Brain microvascular endothelial cell (primary cell): ENCODE measurements around the gene CD6.
A peak's percentile ranks its signal among the peaks of the same experiment; 100 is the strongest.

Experiments used
- DNase-seq: peaks from one replicate; pipeline ENCODE4 v3.0.0-alpha.2; 2020
- H3K27ac ChIP-seq: fragments of 250-450 bp; sonication (Bioruptor Pico); 2 replicates; pipeline ENCODE4 v1.5.1; 2020; ENCODE audit warnings: mild to moderate bottlenecking, moderate library complexity
- H3K27me3 ChIP-seq: fragments of 250-450 bp; sonication (Bioruptor Pico); replicated peaks from 2 replicates; pipeline ENCODE4 v1.5.1; 2020; ENCODE audit warnings: mild to moderate bottlenecking
- H3K36me3 ChIP-seq: fragments of 250-450 bp; sonication (Bioruptor Pico); replicated peaks from 2 replicates; pipeline ENCODE4 v1.5.1; 2020; ENCODE audit warnings: mild to moderate bottlenecking
- H3K4me3 ChIP-seq: 2 replicates; pipeline ENCODE4 v1.5.1; 2011; ENCODE audit warnings: low read depth, mild to moderate bottlenecking, control low read depth, low read length, moderate library complexity
- CTCF ChIP-seq: IDR thresholded peaks from 2 replicates; pipeline ENCODE4 v1.5.1; 2011; ENCODE audit warnings: low read depth, mild to moderate bottlenecking, moderate library complexity, low read length, control low read depth, inconsistent platforms; ENCODE audit errors: missing control alignments
- in situ Hi-C: cut with HindIII; loops from 2 replicates; pipeline ENCODE4 v1.10.0; 2017; ENCODE audit warnings: low sequenced_read_pairs, low pct_ligation_motif_present

The CD6 gene

GRCh38 chr11:60942219-60942618 is 29.3 kb upstream of the CD6 start:
- in situ Hi-C loops, result no loop called here
- Histone ChIP-seq H3K4me3 (no peak overlapping the region), H3K36me3 (no peaks in the 10 kb centered on the region), H3K27ac (no peak overlapping the region), H3K27me3 (no peaks in the 10 kb centered on the region)
- TF ChIP-seq CTCF, result no peak
- no peak for DNase-seq

GRCh38 chr11:60942970-60943565 is 28.4 kb upstream of the CD6 start:
- no peaks in the 10 kb centered on the region for H3K36me3 ChIP-seq
- H3K27ac ChIP-seq, result no peak overlapping the region
- DNase-seq, result no peak
- no peaks in the 10 kb centered on the region for H3K27me3 ChIP-seq
- no peak overlapping the region for H3K4me3 ChIP-seq
- no peak for TF ChIP-seq CTCF
- in situ Hi-C loops, result no loop called here

- no peak overlapping the region for H3K27ac ChIP-seq
- DNase-seq, result no peak
- in situ Hi-C loops, result no loop called here
- TF ChIP-seq CTCF, result peak; percentile 62
- no peaks in the 10 kb centered on the region for H3K36me3 ChIP-seq
- no peaks in the 10 kb centered on the region for H3K27me3 ChIP-seq
- no peak overlapping the region for H3K4me3 ChIP-seq
Observed at GRCh38 chr11:60944490-60945294, 26.8 kb upstream of the CD6 start.

GRCh38 chr11:60945295-60945667 is 26.2 kb upstream of the CD6 start:
- no peak overlapping the region for H3K27ac ChIP-seq
- DNase-seq, result no peak
- in situ Hi-C loops, result no loop called here
- H3K36me3 ChIP-seq, result no peaks in the 10 kb centered on the region
- H3K27me3 ChIP-seq, result no peaks in the 10 kb centered on the region
- no peak overlapping the region for H3K4me3 ChIP-seq
- no peak for TF ChIP-seq CTCF

GRCh38 chr11:60946601-60947264 is 24.7 kb upstream of the CD6 start:
- no peak overlapping the region for H3K27ac ChIP-seq
- in situ Hi-C loops, result no loop called here
- H3K36me3 ChIP-seq, result no peaks in the 10 kb centered on the region
- no peak overlapping the region for H3K4me3 ChIP-seq
- DNase-seq, result no peak
- peaks cover 5% of the 10 kb centered on the region for H3K27me3 ChIP-seq
- no peak for TF ChIP-seq CTCF
